Left lung (tissue), 10 donors: Measurements from ENCODE around the gene THRSP. TPM values are rescaled to one million over a fixed set of nuclear protein-coding genes. Genes with fewer than 3 reads are reported as not detected.

ENCODE experiments used
- ATAC-seq: fragments of 200-7000 bp; cut with Tn5 transposase; one replicate; pipeline ENCODE4 v1.9.1; 2020; ENCODE audit warnings: moderate library complexity
- DNase-seq, 4 donors: peaks; one replicate each; pipeline ENCODE4 v3.0.0-alpha.2; 2013 to 2020
- H3K27ac ChIP-seq, 2 donors: fragments of 200-600 bp; sonication (generic) in 1 of 2; one replicate each; pipeline versions ENCODE4 v1.5.0 to v1.8.0; 2020 to 2021
- H3K27me3 ChIP-seq, 2 donors: fragments of 200-600 bp; sonication (generic) in 1 of 2; one replicate each; pipeline versions ENCODE4 v1.5.0 to v1.8.0; 2020 to 2021
- H3K36me3 ChIP-seq, 2 donors: fragments of 200-600 bp; sonication (generic) in 1 of 2; one replicate each; pipeline versions ENCODE4 v1.5.0 to v1.8.0; 2020 to 2021
- H3K4me1 ChIP-seq, 2 donors: fragments of 200-600 bp; one replicate each; pipeline ENCODE4 v1.8.0; 2021
- H3K4me3 ChIP-seq, 2 donors: fragments of 200-600 bp; sonication (generic) in 1 of 2; one replicate each; pipeline versions ENCODE4 v1.5.0 to v1.8.0; 2020 to 2021; ENCODE audit warnings: mild to moderate bottlenecking in 1 of 2
- H3K9me3 ChIP-seq, 2 donors: fragments of 200-600 bp; sonication (generic) in 1 of 2; one replicate each; pipeline versions ENCODE4 v1.5.0 to v1.8.0; 2020 to 2021
- intact Hi-C, 2 donors: fragments of 100-400 bp; cut with DNase I; formaldehyde crosslinking; loops; one replicate each; pipeline versions ENCODE4 v1.11.2 to v1.14.2; 2022
- polyA plus RNA-seq, 6 donors: library from polyadenylated mRNA; unstranded; fragments of 120-200 nt; gene quantifications; one replicate each; pipeline ENCODE4 v1.2.1, GENCODE V29; 2013; ENCODE audit not compliant: insufficient read length in 6 of 6
- total RNA-seq, 2 donors: library from RNA; stranded (reverse); fragmentation: NEBNext Ultra II Directional; extraction: Animal tissue kit (Norgen Biotek cat#: 25700); gene quantifications; one replicate each; pipeline ENCODE4 v1.2.1, GENCODE V29; 2021
- TF ChIP-seq, protein P1 (sequence below), 2 donors: fragments of 200-600 bp; sonication (generic) in 1 of 2; IDR thresholded peaks; one replicate each; pipeline versions ENCODE4 v1.5.0 to v1.8.0; 2021; ENCODE audit warnings: antibody characterized with exemption in 2 of 2
- donor health status: DM: no; HTN: yes; CAD: no.
- donor health status: DM: no; HTN: no; CAD: no.

THRSP gene
- total and polyA plus RNA-seq, 8 donors: 0.23 to 0.83 (median 0.44) TPM; not detected in 2

DNA sequence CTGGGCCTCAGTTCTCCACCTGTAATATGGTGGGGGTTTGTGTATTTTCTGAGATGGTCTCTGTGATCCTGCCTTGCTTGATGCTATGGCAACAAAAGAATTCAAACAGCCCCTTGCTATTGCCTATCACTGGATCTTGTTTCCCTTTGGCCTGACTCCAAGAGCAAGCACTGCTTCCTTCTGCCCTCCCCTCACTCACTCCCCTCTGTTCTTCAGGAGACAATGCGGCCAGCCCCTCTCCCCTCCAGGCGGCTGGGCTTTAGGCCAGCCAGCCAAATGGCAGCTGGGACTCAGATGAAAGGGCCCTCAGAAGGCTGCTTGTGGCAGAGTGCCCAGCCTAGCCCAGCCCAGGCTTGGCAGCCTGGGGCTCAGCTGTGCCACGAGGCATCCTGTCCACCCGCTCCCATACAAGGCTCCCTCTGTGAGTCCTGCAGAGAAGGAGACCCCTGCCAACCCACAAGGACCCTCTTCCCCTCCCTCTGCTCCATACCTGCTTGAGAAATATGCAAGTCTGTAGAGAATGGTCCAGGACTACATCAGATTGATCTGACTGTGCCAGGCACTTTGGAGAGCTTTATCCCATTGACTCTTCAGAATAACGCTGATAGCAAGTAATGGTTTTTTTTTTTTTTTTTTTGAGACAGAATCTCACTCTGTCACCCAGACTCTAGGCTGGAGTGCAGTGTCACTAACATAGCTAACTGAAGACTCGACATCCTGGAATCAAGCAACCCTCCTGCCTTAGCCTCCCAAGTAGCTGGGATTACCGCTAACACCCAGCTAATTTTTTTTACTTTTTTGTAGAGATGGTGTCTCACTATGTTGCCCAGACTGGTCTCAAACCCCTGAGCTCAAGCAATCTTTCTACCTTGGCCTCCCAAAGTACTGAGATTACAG, 33.0 kb upstream of the THRSP start:
- intact Hi-C loops: no loop called here
- no peaks in the 10 kb centered on the region for H3K27me3 ChIP-seq
- peak; percentile 72 to 97 (median 88) for DNase-seq
- peak overlapping the region in 1 of 2 donors; percentile 23 for H3K27ac ChIP-seq
- no peaks in the 10 kb centered on the region for H3K36me3 ChIP-seq
- H3K4me3 ChIP-seq: no peak overlapping the region
- peak; percentile 96 for ATAC-seq
- TF ChIP-seq, protein P1, sequence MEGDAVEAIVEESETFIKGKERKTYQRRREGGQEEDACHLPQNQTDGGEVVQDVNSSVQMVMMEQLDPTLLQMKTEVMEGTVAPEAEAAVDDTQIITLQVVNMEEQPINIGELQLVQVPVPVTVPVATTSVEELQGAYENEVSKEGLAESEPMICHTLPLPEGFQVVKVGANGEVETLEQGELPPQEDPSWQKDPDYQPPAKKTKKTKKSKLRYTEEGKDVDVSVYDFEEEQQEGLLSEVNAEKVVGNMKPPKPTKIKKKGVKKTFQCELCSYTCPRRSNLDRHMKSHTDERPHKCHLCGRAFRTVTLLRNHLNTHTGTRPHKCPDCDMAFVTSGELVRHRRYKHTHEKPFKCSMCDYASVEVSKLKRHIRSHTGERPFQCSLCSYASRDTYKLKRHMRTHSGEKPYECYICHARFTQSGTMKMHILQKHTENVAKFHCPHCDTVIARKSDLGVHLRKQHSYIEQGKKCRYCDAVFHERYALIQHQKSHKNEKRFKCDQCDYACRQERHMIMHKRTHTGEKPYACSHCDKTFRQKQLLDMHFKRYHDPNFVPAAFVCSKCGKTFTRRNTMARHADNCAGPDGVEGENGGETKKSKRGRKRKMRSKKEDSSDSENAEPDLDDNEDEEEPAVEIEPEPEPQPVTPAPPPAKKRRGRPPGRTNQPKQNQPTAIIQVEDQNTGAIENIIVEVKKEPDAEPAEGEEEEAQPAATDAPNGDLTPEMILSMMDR (IDR thresholded peaks at IDR 0.05): no peak
- H3K4me1 ChIP-seq: peaks cover 7% of the 10 kb centered on the region in 2 donors
- H3K9me3 ChIP-seq: no peaks in the 10 kb centered on the region

DNA sequence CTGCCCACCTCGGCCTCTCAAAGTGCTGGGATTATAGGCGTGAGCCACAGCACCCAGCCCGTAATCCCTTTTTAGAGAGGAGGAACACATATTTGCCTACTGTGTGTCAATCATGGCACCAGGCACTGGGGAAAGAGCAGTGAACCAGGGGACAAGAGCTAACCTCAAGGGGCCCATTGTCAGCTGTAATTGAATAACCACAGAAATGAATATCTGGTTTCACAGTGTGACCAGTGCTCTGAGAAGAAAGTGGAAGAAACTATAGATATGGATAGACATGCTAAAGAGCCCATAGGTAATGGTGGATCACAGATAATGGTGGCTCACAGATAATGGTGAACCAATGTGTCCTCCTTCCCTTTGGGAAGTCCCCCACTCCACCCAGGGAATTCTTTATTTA, 32.0 kb upstream of the THRSP start:
- H3K36me3 ChIP-seq: no peaks in the 10 kb centered on the region
- H3K4me1 ChIP-seq: peaks cover 7% of the 10 kb centered on the region in 2 donors
- H3K4me3 ChIP-seq: no peak overlapping the region
- no peak for DNase-seq
- intact Hi-C loops: no loop called here
- H3K27ac ChIP-seq: no peak overlapping the region
- no peaks in the 10 kb centered on the region for H3K9me3 ChIP-seq
- H3K27me3 ChIP-seq: no peaks in the 10 kb centered on the region
- TF ChIP-seq, protein P1 (IDR thresholded peaks at IDR 0.05): no peak
- ATAC-seq: no peak

DNA sequence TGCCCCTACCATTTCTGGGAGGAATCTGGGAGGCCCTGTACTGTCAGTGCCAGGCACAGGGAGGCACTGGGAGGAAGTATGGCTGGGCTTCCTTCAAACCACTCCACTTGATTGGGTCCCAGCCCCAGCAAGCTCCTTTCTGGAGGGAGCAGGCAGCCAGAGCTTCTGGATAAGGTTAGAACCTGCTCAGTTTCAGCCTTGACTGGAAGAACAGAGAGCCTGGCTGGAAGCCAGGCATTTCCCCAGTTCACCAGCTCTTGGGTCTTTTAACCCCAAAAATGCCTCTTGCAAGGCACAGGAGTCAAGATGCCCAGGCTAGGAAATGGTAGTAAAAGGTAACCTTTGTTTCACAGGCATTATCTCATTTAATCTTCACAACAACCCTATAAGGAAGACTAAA, 31.6 kb upstream of the THRSP start:
- no peak for DNase-seq
- Histone ChIP-seq H3K4me3 (no peak overlapping the region), H3K27me3 (no peaks in the 10 kb centered on the region), H3K4me1 (peaks cover 7% of the 10 kb centered on the region in 2 donors), H3K36me3 (no peaks in the 10 kb centered on the region), H3K9me3 (no peaks in the 10 kb centered on the region), H3K27ac (no peak overlapping the region)
- intact Hi-C loops: no loop called here
- TF ChIP-seq, protein P1 (IDR thresholded peaks at IDR 0.05): no peak
- no peak for ATAC-seq

DNA sequence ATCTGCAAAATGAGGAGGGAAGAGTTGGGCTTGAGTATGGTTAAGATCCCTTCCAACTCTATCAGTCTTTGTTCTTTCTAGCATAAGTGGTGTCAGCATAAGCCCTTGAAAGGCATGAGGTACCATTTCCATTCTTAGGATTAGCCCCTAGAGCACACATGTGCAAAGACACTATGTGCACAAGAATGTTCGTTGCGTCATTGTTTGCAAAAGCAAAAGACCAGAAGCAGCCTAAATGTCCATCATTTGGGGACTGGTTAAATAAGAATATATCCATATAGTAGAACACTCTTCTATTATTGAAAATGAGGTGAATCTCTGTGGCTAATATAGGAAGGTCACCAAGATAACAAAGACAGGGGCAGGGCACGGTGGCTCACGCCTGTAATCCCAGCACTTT, 30.6 kb upstream of the THRSP start:
- Histone ChIP-seq H3K27me3 (no peaks in the 10 kb centered on the region), H3K27ac (no peak overlapping the region), H3K4me1 (peaks cover 7% of the 10 kb centered on the region in 2 donors), H3K4me3 (no peak overlapping the region), H3K9me3 (no peaks in the 10 kb centered on the region), H3K36me3 (no peaks in the 10 kb centered on the region)
- no peak for ATAC-seq
- no peak for DNase-seq
- intact Hi-C loops: no loop called here
- TF ChIP-seq, protein P1 (IDR thresholded peaks at IDR 0.05): no peak

DNA sequence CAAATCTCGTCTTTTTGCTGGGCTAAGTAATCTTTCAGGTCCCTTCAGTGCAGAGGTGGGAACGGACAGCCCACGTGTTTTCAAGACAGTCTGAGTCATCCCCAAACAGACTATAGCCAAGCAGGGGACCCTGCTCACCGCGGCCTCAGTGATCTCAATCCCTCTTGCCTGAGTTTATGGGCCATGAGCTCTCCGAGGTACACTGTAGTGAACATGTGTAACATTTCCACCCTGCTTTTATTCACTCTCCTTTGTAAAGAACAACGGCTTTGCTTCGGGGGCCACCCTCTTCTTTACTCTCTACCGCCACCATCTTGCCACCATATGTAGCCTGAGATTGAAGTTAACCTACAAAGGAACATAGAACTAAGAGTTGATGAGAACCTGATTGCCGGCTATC, 29.0 kb upstream of the THRSP start:
- Histone ChIP-seq H3K27me3 (no peaks in the 10 kb centered on the region), H3K36me3 (no peaks in the 10 kb centered on the region), H3K4me1 (peaks cover 7 to 8% of the 10 kb centered on the region in 2 donors), H3K4me3 (no peak overlapping the region), H3K9me3 (no peaks in the 10 kb centered on the region), H3K27ac (no peak overlapping the region)
- ATAC-seq (no peak), DNase-seq (no peak)
- TF ChIP-seq, protein P1 (IDR thresholded peaks at IDR 0.05): no peak
- intact Hi-C loops: no loop called here
